Fibroblast of mammary gland (primary cell): ENCODE measurements around the gene TOMM70.
"Not testable (repeated sequence)": the region's sequence is repeated elsewhere in the genome, so short reads cannot be mapped to it uniquely, and the experiment has no call there.

Experiments used
- DNase-seq: peaks from one replicate; pipeline ENCODE4 v3.0.0-alpha.2; 2010; ENCODE audit warnings: low read depth
- H3K4me3 ChIP-seq: 2 replicates; pipeline ENCODE4 v1.5.1; 2011; ENCODE audit warnings: low read depth, mild to moderate bottlenecking, low read length, moderate library complexity; ENCODE audit not compliant: control insufficient read depth
- TF ChIP-seq, protein P1 (sequence below): conservative IDR thresholded peaks from 2 replicates; pipeline ENCODE4 v1.5.1; 2011; ENCODE audit warnings: low read depth, low read length, inconsistent platforms; ENCODE audit not compliant: control insufficient read depth, insufficient read depth

TOMM70 gene

DNA sequence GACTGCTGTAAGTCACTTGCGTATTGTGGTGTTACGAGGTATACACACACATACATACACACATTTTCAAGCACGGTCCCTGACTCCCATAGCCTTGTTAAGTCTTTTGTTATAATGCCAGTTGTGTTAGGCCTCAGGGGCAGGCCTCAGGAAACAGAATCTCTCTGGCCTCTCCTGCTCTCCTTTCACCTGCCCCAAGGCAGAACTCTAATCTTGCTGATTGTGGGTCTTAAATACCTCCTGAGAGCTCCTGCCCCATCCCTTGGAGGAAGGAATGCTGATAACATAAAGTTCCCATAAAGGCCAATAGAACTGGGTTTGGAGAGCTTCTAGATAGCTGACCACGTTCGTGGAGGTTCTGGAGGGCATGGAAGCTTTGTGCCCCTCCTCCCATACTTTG is 70.2 kb downstream of the TOMM70 start:
- no peak overlapping the region for H3K4me3 ChIP-seq
- no peak for DNase-seq
- TF ChIP-seq, protein P1, sequence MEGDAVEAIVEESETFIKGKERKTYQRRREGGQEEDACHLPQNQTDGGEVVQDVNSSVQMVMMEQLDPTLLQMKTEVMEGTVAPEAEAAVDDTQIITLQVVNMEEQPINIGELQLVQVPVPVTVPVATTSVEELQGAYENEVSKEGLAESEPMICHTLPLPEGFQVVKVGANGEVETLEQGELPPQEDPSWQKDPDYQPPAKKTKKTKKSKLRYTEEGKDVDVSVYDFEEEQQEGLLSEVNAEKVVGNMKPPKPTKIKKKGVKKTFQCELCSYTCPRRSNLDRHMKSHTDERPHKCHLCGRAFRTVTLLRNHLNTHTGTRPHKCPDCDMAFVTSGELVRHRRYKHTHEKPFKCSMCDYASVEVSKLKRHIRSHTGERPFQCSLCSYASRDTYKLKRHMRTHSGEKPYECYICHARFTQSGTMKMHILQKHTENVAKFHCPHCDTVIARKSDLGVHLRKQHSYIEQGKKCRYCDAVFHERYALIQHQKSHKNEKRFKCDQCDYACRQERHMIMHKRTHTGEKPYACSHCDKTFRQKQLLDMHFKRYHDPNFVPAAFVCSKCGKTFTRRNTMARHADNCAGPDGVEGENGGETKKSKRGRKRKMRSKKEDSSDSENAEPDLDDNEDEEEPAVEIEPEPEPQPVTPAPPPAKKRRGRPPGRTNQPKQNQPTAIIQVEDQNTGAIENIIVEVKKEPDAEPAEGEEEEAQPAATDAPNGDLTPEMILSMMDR, result no peak

DNA sequence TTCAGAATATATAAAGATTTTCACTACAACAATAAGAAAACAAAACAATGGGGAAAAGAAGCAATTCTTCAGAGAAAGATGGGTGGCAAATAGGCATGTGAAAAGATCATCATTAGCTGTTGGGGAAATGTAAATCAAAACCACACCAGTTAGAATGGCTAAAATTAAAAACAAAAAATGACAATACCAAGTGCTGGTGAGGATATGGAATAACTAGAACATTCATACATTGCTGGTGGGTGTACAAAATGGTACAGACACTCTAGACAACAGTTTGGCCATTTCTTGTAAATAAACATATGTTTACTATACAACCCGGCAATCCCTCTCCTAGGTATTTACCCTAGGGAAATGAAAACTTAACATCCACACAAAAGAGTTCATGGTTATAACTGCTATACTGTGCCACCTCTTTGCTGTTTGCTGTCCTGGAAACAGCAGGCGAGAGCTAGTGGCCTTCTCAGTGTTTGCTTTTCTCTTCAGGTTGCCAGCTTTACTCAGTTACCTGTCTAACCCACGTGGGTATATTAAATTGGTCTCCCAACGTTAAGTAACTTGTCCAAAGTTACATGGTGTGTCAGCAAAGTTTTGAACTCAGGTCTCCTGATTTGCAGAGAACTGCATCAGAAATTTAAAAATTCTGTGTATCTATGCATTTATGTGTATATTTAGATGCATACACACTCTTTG is 70.9 kb downstream of the TOMM70 start:
- TF ChIP-seq, protein P1, result no peak
- DNase-seq, result no peak
- no peak overlapping the region for H3K4me3 ChIP-seq

DNA sequence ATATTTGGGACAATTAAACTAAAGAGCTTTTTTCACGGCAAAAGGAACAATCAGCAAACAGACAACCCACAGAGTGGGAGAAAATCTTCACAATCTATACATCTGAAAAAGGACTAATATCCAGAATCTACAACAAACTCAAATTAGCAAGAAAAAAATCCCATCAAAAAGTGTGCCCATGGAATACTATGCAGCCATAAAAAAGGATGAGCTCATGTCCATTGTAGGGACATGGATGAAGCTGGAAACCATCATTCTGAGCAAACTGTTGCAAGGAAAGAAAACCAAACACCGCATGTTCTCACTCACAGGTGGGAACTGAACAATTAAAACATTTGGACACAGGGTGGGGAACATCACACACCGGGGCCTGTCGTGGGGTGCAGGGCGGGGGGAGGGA is 73.5 kb downstream of the TOMM70 start:
- H3K4me3 ChIP-seq, DNase-seq: not testable (repeated sequence)

DNA sequence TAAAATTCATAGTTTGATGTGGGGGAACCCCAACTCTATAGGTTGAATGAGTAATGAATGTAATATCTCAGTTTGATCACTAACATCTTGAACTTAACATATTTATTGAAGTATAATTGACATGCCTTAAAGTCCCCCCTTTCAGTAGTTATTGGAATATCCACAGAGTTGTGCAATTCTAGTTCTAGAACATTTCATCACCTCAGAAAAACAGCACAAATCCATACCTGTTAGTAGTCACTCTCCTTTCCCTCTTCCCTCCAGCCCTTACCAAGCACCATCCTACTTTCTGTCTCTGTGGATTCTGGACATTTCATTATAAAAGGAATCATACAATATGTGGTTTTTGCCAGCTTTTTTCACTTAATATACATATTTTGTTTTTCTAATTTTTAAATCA is 75.1 kb downstream of the TOMM70 start:
- H3K4me3 ChIP-seq, result no peak overlapping the region
- DNase-seq, result no peak
- TF ChIP-seq, protein P1, result no peak

DNA sequence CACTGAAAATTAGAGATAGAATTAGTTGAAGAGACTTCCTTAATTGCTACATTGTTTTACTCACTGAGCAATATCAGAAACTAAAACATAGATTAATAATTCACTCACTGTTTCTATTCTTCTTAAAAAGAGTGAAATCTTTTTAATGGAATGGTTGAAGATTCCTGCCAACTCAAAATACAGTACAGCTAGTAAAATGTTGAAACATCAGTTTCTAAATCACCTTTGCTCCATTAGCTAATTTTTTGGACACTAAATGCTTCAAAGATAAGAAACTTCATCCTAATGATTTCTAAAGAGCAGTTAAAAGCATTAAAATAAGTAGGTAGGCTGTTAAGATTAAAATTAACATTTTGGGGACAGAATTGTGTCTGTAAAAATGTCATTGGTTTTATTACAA is 76.8 kb downstream of the TOMM70 start:
- DNase-seq, result no peak
- TF ChIP-seq, protein P1, result no peak
- H3K4me3 ChIP-seq, result no peak overlapping the region

DNA sequence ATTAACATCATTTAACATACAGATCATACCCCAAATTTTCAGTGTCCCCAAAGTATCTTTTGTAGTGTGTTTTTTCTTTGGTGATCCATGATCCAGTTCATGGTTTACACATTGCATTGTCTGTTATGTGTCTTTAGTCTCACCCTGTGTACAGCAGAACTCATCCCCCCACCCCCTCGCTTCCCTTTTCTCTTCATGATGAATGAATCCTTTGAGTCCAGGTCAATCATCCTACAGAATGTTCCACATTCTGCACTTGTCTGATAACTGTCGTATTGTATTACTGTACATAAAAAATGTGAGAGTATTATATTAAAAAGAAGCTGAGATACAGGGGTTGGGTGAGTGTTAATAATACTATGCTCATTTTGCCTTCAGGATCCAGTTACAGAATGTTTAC is 80.9 kb downstream of the TOMM70 start:
- no peak for DNase-seq
- TF ChIP-seq, protein P1, result no peak
- no peak overlapping the region for H3K4me3 ChIP-seq

DNA sequence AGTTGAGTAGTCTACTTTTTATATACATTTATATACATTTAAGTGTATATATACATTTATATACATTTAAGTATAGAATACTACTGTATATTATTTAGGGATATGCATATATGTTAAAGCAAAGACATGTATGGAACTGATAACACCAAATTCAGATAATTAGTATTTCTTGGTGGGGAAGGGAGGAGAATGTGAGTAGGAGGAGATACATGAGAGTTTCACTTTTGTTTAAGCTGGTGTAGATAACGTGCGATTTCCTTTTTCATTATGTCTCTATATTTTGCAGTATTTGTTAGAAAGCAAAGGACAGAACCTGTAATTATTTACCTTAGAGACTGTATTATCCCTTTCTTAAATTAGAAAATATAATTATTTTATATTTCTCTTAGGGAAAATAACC is 83.0 kb downstream of the TOMM70 start:
- TF ChIP-seq, protein P1, result no peak
- no peak overlapping the region for H3K4me3 ChIP-seq
- no peak for DNase-seq
